Activated T-helper 1 cell treated with Interleukin-2 at 50 U/mL for 16 hours (primary cell): ENCODE measurements around the gene MANBA.

Experiments used
- DNase-seq: peaks from one replicate; pipeline ENCODE4 v3.0.0-alpha.2; 2020; ENCODE audit warnings: low read depth

Gene MANBA

GRCh38 chr4:102678107-102678506 is 82.7 kb downstream of the MANBA start:
- DNase-seq: no peak

GRCh38 chr4:102675141-102675540 is 85.6 kb downstream of the MANBA start:
- DNase-seq: no peak

- DNase-seq: no peak
Measured at GRCh38 chr4:102667001-102667400, 93.8 kb downstream of the MANBA start.

GRCh38 chr4:102665527-102665926 is 95.2 kb downstream of the MANBA start:
- DNase-seq: no peak

GRCh38 chr4:102663073-102663472 is 97.7 kb downstream of the MANBA start:
- no peak for DNase-seq

- no peak for DNase-seq
Measured at GRCh38 chr4:102657206-102657605, 103.6 kb downstream of the MANBA start.

GRCh38 chr4:102647117-102647516 is 113.7 kb downstream of the MANBA start:
- no peak for DNase-seq

- no peak for DNase-seq
Measured at GRCh38 chr4:102642631-102643298, 118.0 kb downstream of the MANBA start.

GRCh38 chr4:102641793-102642192 is 119.0 kb downstream of the MANBA start:
- DNase-seq: no peak

- no peak for DNase-seq
Measured at GRCh38 chr4:102640669-102641068, 120.1 kb downstream of the MANBA start.

- DNase-seq: no peak
Measured at GRCh38 chr4:102639598-102639997, 121.2 kb downstream of the MANBA start.

- DNase-seq: no peak
Measured at GRCh38 chr4:102638621-102639020, 122.1 kb downstream of the MANBA start.

- DNase-seq: no peak
Measured at GRCh38 chr4:102637391-102637790, 123.4 kb downstream of the MANBA start.

- DNase-seq: no peak
Measured at GRCh38 chr4:102633100-102633499, 127.7 kb downstream of the MANBA start.

GRCh38 chr4:102632241-102633065 is 128.3 kb downstream of the MANBA start:
- no peak for DNase-seq

- DNase-seq: no peak
Measured at GRCh38 chr4:102631616-102632015, 129.2 kb downstream of the MANBA start.

GRCh38 chr4:102629673-102630072 is 131.1 kb downstream of the MANBA start:
- DNase-seq: no peak

- DNase-seq: no peak
Measured at GRCh38 chr4:102627831-102628523, 132.8 kb downstream of the MANBA start.

- peak; percentile 48 for DNase-seq
Measured at GRCh38 chr4:102625232-102625930, 135.4 kb downstream of the MANBA start.

- DNase-seq: no peak
Measured at GRCh38 chr4:102624505-102624904, 136.3 kb downstream of the MANBA start.

- no peak for DNase-seq
Measured at GRCh38 chr4:102623622-102624021, 137.1 kb downstream of the MANBA start.
